Prostate gland (tissue), 2 donors: Measurements from ENCODE around the gene DUSP22. TPM values are rescaled to one million over a fixed set of nuclear protein-coding genes. Genes with fewer than 3 reads are reported as not detected.

ENCODE experiments used
- DNase-seq: peaks from one replicate; pipeline ENCODE4 v3.0.0-alpha.2; 2019; ENCODE audit warnings: low spot score
- H3K27ac ChIP-seq, 2 donors: fragments of 200-600 bp; sonication (generic); 2 replicates each; pipeline ENCODE4 v1.5.1; 2017 to 2019
- H3K27me3 ChIP-seq: fragments of 200-600 bp; sonication (generic); replicated peaks from 2 replicates; pipeline ENCODE4 v1.5.1; 2019; ENCODE audit not compliant: insufficient read depth
- H3K36me3 ChIP-seq, 2 donors: fragments of 200-600 bp; sonication (generic); 1 replicate in 1 of 2; 2 replicates in 1 of 2; pipeline versions ENCODE4 v1.5.1 to v1.8.1; 2017 to 2019
- H3K4me1 ChIP-seq: fragments of 200-600 bp; sonication (generic); replicated peaks from 2 replicates; pipeline ENCODE4 v1.5.1; 2019
- H3K4me3 ChIP-seq, 2 donors: fragments of 200-600 bp; sonication (generic); 2 replicates each; pipeline ENCODE4 v1.5.1; 2017 to 2019
- H3K9me3 ChIP-seq: fragments of 200-600 bp; sonication (generic); 2 replicates; pipeline ENCODE4 v1.5.1; 2017
- CTCF ChIP-seq, 4 experiments: fragments of 200-600 bp in 2 of 4; fragments of 450-650 bp in 2 of 4; sonication (generic) in 2 of 4; IDR thresholded peaks; 1 replicate in 3 of 4; 2 replicates in 1 of 4; pipeline ENCODE4 v1.5.1; 2016 to 2019; ENCODE audit warnings: antibody characterized with exemption in 4 of 4, mild to moderate bottlenecking in 2 of 4, moderate library complexity in 2 of 4
- POLR2A ChIP-seq: fragments of 450-650 bp; IDR thresholded peaks from one replicate; pipeline ENCODE4 v1.6.1; 2016; ENCODE audit warnings: antibody characterized with exemption, mild to moderate bottlenecking
- POLR2AphosphoS5 ChIP-seq: sonication (generic); formaldehyde crosslinking; IDR thresholded peaks from one replicate; pipeline ENCODE4 v1.6.1; 2017; ENCODE audit warnings: antibody characterized with exemption
- WGBS: methylation state at CpG from one replicate; pipeline ENCODE4 v1.1.5; 2018; 5-methylcytosine and 5-hydroxymethylcytosine counted together
- intact Hi-C: fragments of 100-400 bp; cut with DNase I; formaldehyde crosslinking; loops from one replicate; pipeline ENCODE4 v1.14.2; 2022
- total RNA-seq, 2 donors: library from RNA; depleted of rRNA; stranded (reverse); fragments of >200 nt; gene quantifications; one replicate each; pipeline ENCODE4 v1.1.0, GENCODE V29; 2016

The DUSP22 gene
- total RNA-seq, 2 donors from 2014 or later, result 29.8 to 95.8 TPM

- WGBS, result 67% methylated on average over 2 of the region's 2 CpGs
- intact Hi-C loops, result no loop called here
Measured at GRCh38 chr6:264626-265025, 27.7 kb upstream of the DUSP22 start.

GRCh38 chr6:268394-268935 is 23.8 kb upstream of the DUSP22 start:
- no peaks in the 10 kb centered on the region for H3K27me3 ChIP-seq

More at GRCh38 chr6:264626-265025, 27.7 kb upstream of the DUSP22 start:
- no peaks in the 10 kb centered on the region for H3K4me1 ChIP-seq
- no peaks in the 10 kb centered on the region for H3K36me3 ChIP-seq
- H3K27me3 ChIP-seq, result no peaks in the 10 kb centered on the region
- H3K27ac ChIP-seq, result no peak overlapping the region
- no peak overlapping the region for H3K4me3 ChIP-seq
- DNase-seq, result no peak
- no peaks in the 10 kb centered on the region for H3K9me3 ChIP-seq
- TF ChIP-seq CTCF (IDR thresholded peaks at IDR 0.05) (no peak), POLR2AphosphoS5 (no peak)

GRCh38 chr6:273551-274058 is 18.7 kb upstream of the DUSP22 start:
- intact Hi-C loops, result no loop called here
- H3K4me3 ChIP-seq, result no peak overlapping the region
- no peaks in the 10 kb centered on the region for H3K36me3 ChIP-seq
- DNase-seq, result no peak
- H3K27me3 ChIP-seq, result no peaks in the 10 kb centered on the region
- H3K9me3 ChIP-seq, result no peaks in the 10 kb centered on the region
- WGBS, result 39% methylated on average over 2 of the region's 2 CpGs
- no peak overlapping the region for H3K27ac ChIP-seq
- no peaks in the 10 kb centered on the region for H3K4me1 ChIP-seq
- TF ChIP-seq POLR2AphosphoS5, result no peak
- no peak for TF ChIP-seq CTCF (IDR thresholded peaks at IDR 0.05)
- TF ChIP-seq POLR2A, result no peak

More at GRCh38 chr6:268394-268935, 23.8 kb upstream of the DUSP22 start:
- H3K4me1 ChIP-seq, result no peaks in the 10 kb centered on the region
- H3K36me3 ChIP-seq, result no peaks in the 10 kb centered on the region
- DNase-seq, result no peak
- no peaks in the 10 kb centered on the region for H3K9me3 ChIP-seq
- H3K27ac ChIP-seq, result no peak overlapping the region
- no peak for TF ChIP-seq POLR2AphosphoS5
- TF ChIP-seq CTCF (IDR thresholded peaks at IDR 0.05), result no peak
- no peak for TF ChIP-seq POLR2A
- intact Hi-C loops, result no loop called here
- no peak overlapping the region for H3K4me3 ChIP-seq
- WGBS, result 89% methylated on average over 5 of the region's 5 CpGs

GRCh38 chr6:277746-278145 is 14.5 kb upstream of the DUSP22 start:
- intact Hi-C loops, result no loop called here
- Histone ChIP-seq H3K36me3 (no peaks in the 10 kb centered on the region), H3K4me3 (no peak overlapping the region), H3K27me3 (no peaks in the 10 kb centered on the region), H3K27ac (no peak overlapping the region), H3K9me3 (no peaks in the 10 kb centered on the region), H3K4me1 (no peaks in the 10 kb centered on the region)
- no peak for TF ChIP-seq POLR2A
- no peak for TF ChIP-seq CTCF (IDR thresholded peaks at IDR 0.05)
- TF ChIP-seq POLR2AphosphoS5, result no peak
- WGBS, result 93% methylated on average over 2 of the region's 2 CpGs
- DNase-seq, result no peak

GRCh38 chr6:278494-278893 is 13.8 kb upstream of the DUSP22 start:
- H3K9me3 ChIP-seq, result no peaks in the 10 kb centered on the region
- no peak overlapping the region for H3K27ac ChIP-seq
- no peaks in the 10 kb centered on the region for H3K27me3 ChIP-seq
- WGBS, result 86% methylated on average over 5 of the region's 5 CpGs
- H3K4me1 ChIP-seq, result no peaks in the 10 kb centered on the region
- TF ChIP-seq POLR2AphosphoS5 (no peak), POLR2A (no peak), CTCF (IDR thresholded peaks at IDR 0.05) (no peak)
- DNase-seq, result no peak
- intact Hi-C loops, result no loop called here
- H3K36me3 ChIP-seq, result no peaks in the 10 kb centered on the region
- no peak overlapping the region for H3K4me3 ChIP-seq
